Uterus (tissue), 4 donors: ENCODE results near the gene CMTM1. TPM values are rescaled to one million over a fixed set of nuclear protein-coding genes. Genes with fewer than 3 reads are reported as not detected.
"Not testable (repeated sequence)": the region's sequence is repeated elsewhere in the genome, so short reads cannot be mapped to it uniquely, and the experiment has no call there.

Source experiments
- DNase-seq, 2 donors: peaks; one replicate each; pipeline ENCODE4 v3.0.0-alpha.2; 2019 to 2020
- H3K27ac ChIP-seq, 2 donors: fragments of 200-600 bp; sonication (generic); 1 replicate in 1 of 2; 2 replicates in 1 of 2; pipeline ENCODE4 v1.5.1; 2016 to 2018
- H3K27me3 ChIP-seq, 2 donors: fragments of 200-600 bp; sonication (generic); one replicate each; pipeline ENCODE4 v1.5.1; 2018 to 2019; ENCODE audit warnings: control low read depth in 1 of 2
- H3K36me3 ChIP-seq, 2 donors: fragments of 200-600 bp; sonication (generic); one replicate each; pipeline ENCODE4 v1.5.1; 2019; ENCODE audit warnings: control low read depth in 1 of 2
- H3K4me1 ChIP-seq, 2 donors: fragments of 200-600 bp; sonication (generic); one replicate each; pipeline ENCODE4 v1.5.1; 2018 to 2019; ENCODE audit warnings: control low read depth in 1 of 2
- H3K4me3 ChIP-seq, 2 donors: fragments of 200-600 bp; sonication (generic); 1 replicate in 1 of 2; 2 replicates in 1 of 2; pipeline ENCODE4 v1.5.1; 2018 to 2019; ENCODE audit warnings: mild to moderate bottlenecking in 1 of 2
- H3K9me3 ChIP-seq, 2 donors: fragments of 200-600 bp; sonication (generic); one replicate each; pipeline ENCODE4 v1.5.1; 2019; ENCODE audit warnings: control low read depth in 1 of 2
- CTCF ChIP-seq, 4 experiments: fragments of 200-600 bp in 2 of 4; fragments of 450-650 bp in 2 of 4; sonication (generic) in 2 of 4; IDR thresholded peaks; one replicate each; pipeline ENCODE4 v1.5.1; 2016 to 2019; ENCODE audit warnings: antibody characterized with exemption in 4 of 4, mild to moderate bottlenecking in 2 of 4, moderate library complexity in 1 of 4
- POLR2A ChIP-seq, 2 donors: fragments of 450-650 bp; IDR thresholded peaks; one replicate each; pipeline ENCODE4 v1.6.1; 2016; ENCODE audit warnings: antibody characterized with exemption in 2 of 2, mild to moderate bottlenecking in 1 of 2, moderate library complexity in 1 of 2
- intact Hi-C: fragments of 100-400 bp; cut with DNase I; formaldehyde crosslinking; loops from one replicate; pipeline ENCODE4 v1.15.1; 2023; ENCODE audit warnings: low total_unique reads
- total RNA-seq, 4 donors: library from RNA; depleted of rRNA in 3 of 4; stranded (reverse); fragments of >200 nt in 3 of 4; gene quantifications; one replicate each; pipeline versions ENCODE4 v1.1.0 to v1.2.4, GENCODE V29; 2014 to 2023
- donor health status: DM: yes; HTN: yes; CAD: no.

The CMTM1 gene
- total RNA-seq, 4 donors from 2014 or later: 5.0 to 5.3 TPM; not detected in 2

- no peak overlapping the region for H3K4me3 ChIP-seq
- no peak for DNase-seq
- intact Hi-C loops: no loop called here
- no peaks in the 10 kb centered on the region for H3K4me1 ChIP-seq
- no peaks in the 10 kb centered on the region for H3K27me3 ChIP-seq
- H3K9me3 ChIP-seq: no peaks in the 10 kb centered on the region
- H3K27ac ChIP-seq: no peak overlapping the region
- H3K36me3 ChIP-seq: no peaks in the 10 kb centered on the region
- no peak for TF ChIP-seq POLR2A (IDR thresholded peaks at IDR 0.05)
- TF ChIP-seq CTCF (IDR thresholded peaks at IDR 0.05): peak in 1 of 4 experiments; percentile 10
Measured at GRCh38 chr16:66562409-66562808, 3.8 kb upstream of the CMTM1 start.

- TF ChIP-seq POLR2A (IDR thresholded peaks at IDR 0.05) (no peak), CTCF (IDR thresholded peaks at IDR 0.05) (no peak)
Measured at GRCh38 chr16:66562986-66563385, 3.3 kb upstream of the CMTM1 start.

GRCh38 chr16:66563574-66564334 is 2.5 kb upstream of the CMTM1 start:
- no peaks in the 10 kb centered on the region for H3K36me3 ChIP-seq
- no peak for TF ChIP-seq CTCF (IDR thresholded peaks at IDR 0.05)
- TF ChIP-seq POLR2A (IDR thresholded peaks at IDR 0.05): no peak
- H3K4me3 ChIP-seq: no peak overlapping the region
- no peak for DNase-seq
- no peaks in the 10 kb centered on the region for H3K4me1 ChIP-seq
- intact Hi-C loops: no loop called here
- no peaks in the 10 kb centered on the region for H3K9me3 ChIP-seq
- no peaks in the 10 kb centered on the region for H3K27me3 ChIP-seq
- no peak overlapping the region for H3K27ac ChIP-seq

More at GRCh38 chr16:66562986-66563385, 3.3 kb upstream of the CMTM1 start:
- no peaks in the 10 kb centered on the region for H3K36me3 ChIP-seq
- no peak for DNase-seq
- no peaks in the 10 kb centered on the region for H3K4me1 ChIP-seq
- no peak overlapping the region for H3K27ac ChIP-seq
- H3K27me3 ChIP-seq: no peaks in the 10 kb centered on the region
- intact Hi-C loops: no loop called here
- H3K4me3 ChIP-seq: no peak overlapping the region
- no peaks in the 10 kb centered on the region for H3K9me3 ChIP-seq

- H3K4me1 ChIP-seq, DNase-seq, H3K27ac ChIP-seq, H3K36me3 ChIP-seq, H3K9me3 ChIP-seq, H3K4me3 ChIP-seq, intact Hi-C loops, H3K27me3 ChIP-seq: not testable (repeated sequence)
Measured at GRCh38 chr16:66567270-66567669, 1.0 kb downstream of the CMTM1 start.

GRCh38 chr16:66568355-66568754 is 2.1 kb downstream of the CMTM1 start:
- Histone ChIP-seq H3K27ac (no peak overlapping the region), H3K9me3 (no peaks in the 10 kb centered on the region), H3K4me1 (no peaks in the 10 kb centered on the region), H3K36me3 (no peaks in the 10 kb centered on the region), H3K27me3 (no peaks in the 10 kb centered on the region), H3K4me3 (no peak overlapping the region)
- no peak for DNase-seq
- intact Hi-C loops: no loop called here
- no peak for TF ChIP-seq POLR2A (IDR thresholded peaks at IDR 0.05)
- no peak for TF ChIP-seq CTCF (IDR thresholded peaks at IDR 0.05)
